ENCODE results near the gene PRR18. TPM values are rescaled to one million over a fixed set of nuclear protein-coding genes. Genes with fewer than 3 reads are reported as not detected.

Gene PRR18
- total and polyA plus RNA-seq, 2 donors from 2014 or later: 0.19 TPM; not detected in 1

GRCh38 chr6:166270706-166271375, 37.4 kb downstream of the PRR18 start:
- DNase-seq: no peak
- Histone ChIP-seq H3K27me3 (ENCODE audit: control insufficient read depth, insufficient read depth, low read length) (peaks cover 11% of the 10 kb centered on the region), H3K4me3 (ENCODE audit: low read length in 3 of 3) (no peak overlapping the region), H3K36me3 (ENCODE audit: control insufficient read depth in 2 of 3, insufficient read depth in 3 of 3, low read length in 3 of 3) (no peaks in the 10 kb centered on the region), H3K9ac (ENCODE audit: low read length in 3 of 3) (no peak overlapping the region), H3K4me1 (ENCODE audit: control insufficient read depth in 2 of 3, insufficient read depth in 2 of 3, low read depth in 1 of 3, low read length in 3 of 3) (no peaks in the 10 kb centered on the region), H3K27ac (ENCODE audit: low read depth in 2 of 2, low read length in 2 of 2) (no peak overlapping the region), H3K9me3 (ENCODE audit: control insufficient read depth in 2 of 3, insufficient read depth in 1 of 3, low read length in 3 of 3) (no peaks in the 10 kb centered on the region)
- TF ChIP-seq CTCF (IDR thresholded peaks at IDR 0.05; ENCODE audit: borderline replicate concordance, extremely low read depth, insufficient read depth): no peak
- FAIRE-seq: no peak
- intact Hi-C loops (cut with DNase I): loop anchor here (10.0 kb wide), 1 partner anchor 134 kb away; no protein-coding TSS in a partner anchor

GRCh38 chr6:166269301-166270039, 38.7 kb downstream of the PRR18 start:
- Histone ChIP-seq H3K9me3 (ENCODE audit: control insufficient read depth in 2 of 3, insufficient read depth in 1 of 3, low read length in 3 of 3) (no peaks in the 10 kb centered on the region), H3K9ac (ENCODE audit: low read length in 3 of 3) (no peak overlapping the region), H3K4me3 (ENCODE audit: low read length in 3 of 3) (no peak overlapping the region), H3K27ac (ENCODE audit: low read depth in 2 of 2, low read length in 2 of 2) (no peak overlapping the region), H3K4me1 (ENCODE audit: control insufficient read depth in 2 of 3, insufficient read depth in 2 of 3, low read depth in 1 of 3, low read length in 3 of 3) (no peaks in the 10 kb centered on the region), H3K36me3 (ENCODE audit: control insufficient read depth in 2 of 3, insufficient read depth in 3 of 3, low read length in 3 of 3) (no peaks in the 10 kb centered on the region), H3K27me3 (ENCODE audit: control insufficient read depth, insufficient read depth, low read length) (peaks cover 11% of the 10 kb centered on the region)
- no peak for FAIRE-seq
- no peak for DNase-seq
- no peak for TF ChIP-seq CTCF (IDR thresholded peaks at IDR 0.05; ENCODE audit: borderline replicate concordance, extremely low read depth, insufficient read depth)
- intact Hi-C loops (cut with DNase I): loop anchor here (10.0 kb wide), 1 partner anchor 135 kb away; no protein-coding TSS in a partner anchor

- intact Hi-C loops (cut with DNase I): no loop called here
- FAIRE-seq (no peak), DNase-seq (no peak)
- no peaks in the 10 kb centered on the region for H3K36me3 ChIP-seq (ENCODE audit: control insufficient read depth in 2 of 3, insufficient read depth in 3 of 3, low read length in 3 of 3)
- no peaks in the 10 kb centered on the region for H3K4me1 ChIP-seq (ENCODE audit: control insufficient read depth in 2 of 3, insufficient read depth in 2 of 3, low read depth in 1 of 3, low read length in 3 of 3)
- TF ChIP-seq CTCF (IDR thresholded peaks at IDR 0.05; ENCODE audit: borderline replicate concordance, extremely low read depth, insufficient read depth): no peak
- no peak overlapping the region for H3K4me3 ChIP-seq (ENCODE audit: low read length in 3 of 3)
- no peak overlapping the region for H3K27ac ChIP-seq (ENCODE audit: low read depth in 2 of 2, low read length in 2 of 2)
- H3K27me3 ChIP-seq (ENCODE audit: control insufficient read depth, insufficient read depth, low read length): peaks cover 9% of the 10 kb centered on the region
- no peak overlapping the region for H3K9ac ChIP-seq (ENCODE audit: low read length in 3 of 3)
- H3K9me3 ChIP-seq (ENCODE audit: control insufficient read depth in 2 of 3, insufficient read depth in 1 of 3, low read length in 3 of 3): no peaks in the 10 kb centered on the region
These were observed 39.8 kb downstream of the PRR18 start for GRCh38 chr6:166268431-166268830.

All from kidney (tissue), 14 donors.